ENCODE results near the gene PARD6B.

Gene PARD6B

GRCh38 chr20:50734730-50735679 is 3.6 kb downstream of the PARD6B start:
- in situ Hi-C loops (cut with MboI; ENCODE audit: low pct_unique_long_range_greater_than_20kb, low sequenced_read_pairs, unreplicated experiment) = no loop called here
- TF ChIP-seq CTCF (IDR thresholded peaks at IDR 0.05; ENCODE audit: extremely low read depth, insufficient read depth, missing control alignments) = no peak

GRCh38 chr20:50735813-50736212 is 4.4 kb downstream of the PARD6B start:
- DNase-seq (ENCODE audit: low spot score) = no peak
- in situ Hi-C loops (cut with MboI; ENCODE audit: low pct_unique_long_range_greater_than_20kb, low sequenced_read_pairs, unreplicated experiment) = no loop called here
- no peak for TF ChIP-seq CTCF (IDR thresholded peaks at IDR 0.05; ENCODE audit: extremely low read depth, insufficient read depth, missing control alignments)

More at GRCh38 chr20:50734730-50735679, 3.6 kb downstream of the PARD6B start:
- no peak for DNase-seq (ENCODE audit: low spot score)

- TF ChIP-seq CTCF (IDR thresholded peaks at IDR 0.05; ENCODE audit: extremely low read depth, insufficient read depth, missing control alignments) = no peak
- in situ Hi-C loops (cut with MboI; ENCODE audit: low pct_unique_long_range_greater_than_20kb, low sequenced_read_pairs, unreplicated experiment) = no loop called here
These were observed 6.0 kb downstream of the PARD6B start for GRCh38 chr20:50737352-50737751.

GRCh38 chr20:50743087-50743486 is 11.7 kb downstream of the PARD6B start:
- no peak for TF ChIP-seq CTCF (IDR thresholded peaks at IDR 0.05; ENCODE audit: extremely low read depth, insufficient read depth, missing control alignments)
- in situ Hi-C loops (cut with MboI; ENCODE audit: low pct_unique_long_range_greater_than_20kb, low sequenced_read_pairs, unreplicated experiment) = no loop called here
- DNase-seq (ENCODE audit: low spot score) = no peak

More at GRCh38 chr20:50737352-50737751, 6.0 kb downstream of the PARD6B start:
- no peak for DNase-seq (ENCODE audit: low spot score)

GRCh38 chr20:50744143-50744792 is 12.9 kb downstream of the PARD6B start:
- DNase-seq (ENCODE audit: low spot score) = no peak
- in situ Hi-C loops (cut with MboI; ENCODE audit: low pct_unique_long_range_greater_than_20kb, low sequenced_read_pairs, unreplicated experiment) = no loop called here
- TF ChIP-seq CTCF (IDR thresholded peaks at IDR 0.05; ENCODE audit: extremely low read depth, insufficient read depth, missing control alignments) = no peak

- no peak for TF ChIP-seq CTCF (IDR thresholded peaks at IDR 0.05; ENCODE audit: extremely low read depth, insufficient read depth, missing control alignments)
- in situ Hi-C loops (cut with MboI; ENCODE audit: low pct_unique_long_range_greater_than_20kb, low sequenced_read_pairs, unreplicated experiment) = no loop called here
- DNase-seq (ENCODE audit: low spot score) = no peak
These were observed 14.3 kb downstream of the PARD6B start for GRCh38 chr20:50745634-50746137.

All from GM13977 (cell line).